OCI-LY7 (cell line): ENCODE results near the gene ALKBH3. TPM values are rescaled to one million over a fixed set of nuclear protein-coding genes. Genes with fewer than 3 reads are reported as not detected.

Experiments
- BruUV-seq: library from RNA; stranded (reverse); fragments of 400-500 nt; replicated peaks from 2 replicates; lab custom pipeline; 2021; lab: Mats Ljungman, UMichigan
- CTCF ChIA-PET: fragments of 300-600 bp; sonication (Branson Sonifier 250); formaldehyde crosslinking; loops from one replicate; lab custom pipeline; 2022; ENCODE audit warnings: antibody characterized with exemption; ENCODE audit not compliant: unreplicated experiment; lab: Charles Lee
- POLR2A ChIA-PET: fragments of 300-600 bp; sonication (Branson Sonifier 250); formaldehyde crosslinking; loops from one replicate; lab custom pipeline; 2022; ENCODE audit warnings: antibody characterized with exemption; lab: Charles Lee
- DNase-seq: peaks from one replicate; pipeline ENCODE4 v3.0.0-alpha.2; 2015; ENCODE audit warnings: low spot score
- H2AFZ ChIP-seq: fragments of 200-600 bp; sonication (generic), shearing (Covaris generic); 2 replicates; pipeline ENCODE4 v1.6.1; 2014; ENCODE audit warnings: mild to moderate bottlenecking, antibody characterized with exemption, low read length, moderate library complexity
- H3K27ac ChIP-seq: fragments of 200-600 bp; sonication (generic); 2 replicates; pipeline ENCODE4 v1.5.1; 2014; ENCODE audit warnings: mixed run types, low read depth, mild to moderate bottlenecking, moderate library complexity, low read length, inconsistent platforms; ENCODE audit not compliant: poor library complexity, severe bottlenecking
- H3K36me3 ChIP-seq: fragments of 200-600 bp; sonication (generic); 2 replicates; pipeline ENCODE4 v1.6.1; 2014; ENCODE audit warnings: mild to moderate bottlenecking, antibody characterized with exemption, low read length, moderate library complexity, mixed read lengths; ENCODE audit not compliant: insufficient read depth
- H3K4me1 ChIP-seq: fragments of 200-600 bp; sonication (generic); 2 replicates; pipeline ENCODE4 v1.5.1; 2014; ENCODE audit warnings: mild to moderate bottlenecking, low read length; ENCODE audit not compliant: insufficient read depth, poor library complexity, severe bottlenecking
- H3K4me2 ChIP-seq: fragments of 200-600 bp; sonication (generic); 2 replicates; pipeline ENCODE4 v1.6.1; 2014; ENCODE audit warnings: mild to moderate bottlenecking, low read length
- H3K4me3 ChIP-seq: fragments of 200-600 bp; sonication (generic); 2 replicates; pipeline ENCODE4 v1.5.1; 2014; ENCODE audit warnings: mild to moderate bottlenecking, low read depth, low read length; ENCODE audit not compliant: poor library complexity, severe bottlenecking
- H3K79me2 ChIP-seq: fragments of 200-600 bp; sonication (generic); 2 replicates; pipeline ENCODE4 v1.6.1; 2016; ENCODE audit warnings: low read depth, mild to moderate bottlenecking, low read length, moderate library complexity, mixed read lengths; ENCODE audit not compliant: insufficient read depth
- H3K9me2 ChIP-seq: fragments of 200-600 bp; sonication (generic); 2 replicates; pipeline ENCODE4 v1.6.1; 2016; ENCODE audit warnings: mild to moderate bottlenecking, low read length, mixed read lengths; ENCODE audit not compliant: insufficient read depth
- H3K9me3 ChIP-seq: fragments of 200-600 bp; sonication (generic); 2 replicates; pipeline ENCODE4 v1.6.1; 2014; ENCODE audit warnings: mild to moderate bottlenecking, mixed run types, low read length, mixed read lengths
- H4K20me1 ChIP-seq: fragments of 200-600 bp; sonication (generic); 2 replicates; pipeline ENCODE4 v1.6.1; 2014; ENCODE audit warnings: mild to moderate bottlenecking, antibody characterized with exemption, low read length, moderate library complexity, mixed read lengths; ENCODE audit not compliant: insufficient read depth
- CTCF ChIP-seq: fragments of 200-600 bp; sonication (generic); conservative IDR thresholded peaks from 2 replicates; pipeline ENCODE4 v1.5.1; 2014; ENCODE audit warnings: mild to moderate bottlenecking, antibody characterized with exemption, low read length, moderate library complexity, mixed read lengths
- EZH2phosphoT487 ChIP-seq: fragments of 200-600 bp; sonication (generic); IDR thresholded peaks from 2 replicates; pipeline ENCODE4 v1.6.1; 2018; ENCODE audit warnings: low read depth, borderline replicate concordance, mild to moderate bottlenecking, mixed run types, antibody characterized with exemption, low read length, moderate library complexity, mixed read lengths
- intact Hi-C: fragments of 100-400 bp; cut with micrococcal nuclease; formaldehyde crosslinking; loops from one replicate; pipeline ENCODE4 v1.10.0; 2022; ENCODE audit not compliant: unreplicated experiment
- total RNA-seq, 2 experiments: library from RNA; depleted of rRNA in 1 of 2; stranded (reverse); fragments of >200 nt in 1 of 2; shearing (Covaris generic) in 1 of 2; gene quantifications; 2 replicates each; pipeline ENCODE4 v1.2.3, GENCODE V29; 2014 to 2022

The ALKBH3 gene
- total RNA-seq, 2 experiments from 2014 or later: not detected

- Histone ChIP-seq H4K20me1 (no peaks in the 10 kb centered on the region), H3K4me2 (no peak overlapping the region), H3K36me3 (no peaks in the 10 kb centered on the region), H3K27ac (no peak overlapping the region), H2AFZ (no peak overlapping the region), H3K79me2 (no peaks in the 10 kb centered on the region), H3K9me2 (no peaks in the 10 kb centered on the region), H3K4me1 (no peaks in the 10 kb centered on the region), H3K9me3 (no peaks in the 10 kb centered on the region), H3K4me3 (no peak overlapping the region)
- DNase-seq: no peak
- no peak for TF ChIP-seq CTCF
- TF ChIP-seq EZH2phosphoT487: no peak
- BruUV-seq: no TSS peak
- ChIA-PET POLR2A (no interaction called here), CTCF (no interaction called here)
- intact Hi-C loops: no loop called here
Observed at GRCh38 chr11:43953521-43953920, 72.9 kb downstream of the ALKBH3 start.

GRCh38 chr11:43954241-43954640 is 73.6 kb downstream of the ALKBH3 start:
- Histone ChIP-seq H3K4me3 (no peak overlapping the region), H3K9me3 (no peaks in the 10 kb centered on the region), H3K4me1 (no peaks in the 10 kb centered on the region), H2AFZ (no peak overlapping the region), H4K20me1 (no peaks in the 10 kb centered on the region), H3K79me2 (no peaks in the 10 kb centered on the region), H3K9me2 (no peaks in the 10 kb centered on the region), H3K27ac (no peak overlapping the region), H3K4me2 (no peak overlapping the region), H3K36me3 (no peaks in the 10 kb centered on the region)
- DNase-seq: no peak
- BruUV-seq: no TSS peak
- ChIA-PET POLR2A (no interaction called here), CTCF (no interaction called here)
- TF ChIP-seq CTCF: no peak
- no peak for TF ChIP-seq EZH2phosphoT487
- intact Hi-C loops: no loop called here

- POLR2A ChIA-PET: no interaction called here
- no peak for TF ChIP-seq CTCF
- TF ChIP-seq EZH2phosphoT487: no peak
- no peaks in the 10 kb centered on the region for H4K20me1 ChIP-seq
Observed at GRCh38 chr11:43955381-43956118, 74.9 kb downstream of the ALKBH3 start.

More at GRCh38 chr11:43955381-43956118, 74.9 kb downstream of the ALKBH3 start:
- CTCF ChIA-PET: no interaction called here
- no peaks in the 10 kb centered on the region for H3K9me2 ChIP-seq
- no peak overlapping the region for H3K4me2 ChIP-seq
- intact Hi-C loops: no loop called here
- no peak overlapping the region for H3K4me3 ChIP-seq
- no peaks in the 10 kb centered on the region for H3K9me3 ChIP-seq
- no peaks in the 10 kb centered on the region for H3K4me1 ChIP-seq
- no peak for DNase-seq
- H2AFZ ChIP-seq: no peak overlapping the region
- H3K79me2 ChIP-seq: no peaks in the 10 kb centered on the region
- H3K27ac ChIP-seq: no peak overlapping the region
- no peaks in the 10 kb centered on the region for H3K36me3 ChIP-seq
- BruUV-seq: no TSS peak
